ENCODE results near the gene SLC24A3. TPM values are rescaled to one million over a fixed set of nuclear protein-coding genes. Genes with fewer than 3 reads are reported as not detected.

Gene SLC24A3
- total RNA-seq, 2 donors from 2014 or later = 1.4 to 3.7 TPM

DNA sequence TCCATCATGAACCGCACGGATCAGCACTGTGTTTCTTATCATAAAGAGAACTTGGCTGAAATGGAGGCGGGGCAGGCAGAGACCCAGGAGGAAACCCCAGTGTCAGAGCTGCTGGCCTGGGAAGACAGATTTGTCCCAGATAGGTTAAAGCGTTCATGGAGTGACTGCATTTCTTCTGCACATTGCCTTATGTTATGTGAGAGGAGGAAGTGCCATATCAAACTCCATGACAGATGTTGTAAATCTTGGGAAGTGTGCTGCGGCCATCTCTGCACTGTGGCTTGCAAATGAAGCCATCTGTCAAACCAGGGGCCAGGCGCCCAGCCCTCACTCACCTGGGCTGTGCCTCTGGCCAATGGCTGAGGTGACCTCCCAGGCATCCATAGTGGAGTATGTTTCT is 163.0 kb downstream of the SLC24A3 start:
- Histone ChIP-seq H3K9me3 (no peaks in the 10 kb centered on the region), H3K4me3 (no peak overlapping the region), H3K4me1 (no peaks in the 10 kb centered on the region), H3K36me3 (no peaks in the 10 kb centered on the region), H3K27me3 (no peaks in the 10 kb centered on the region), H3K27ac (no peak overlapping the region)
- no peak for DNase-seq (ENCODE audit: low spot score)
- TF ChIP-seq, protein P1, sequence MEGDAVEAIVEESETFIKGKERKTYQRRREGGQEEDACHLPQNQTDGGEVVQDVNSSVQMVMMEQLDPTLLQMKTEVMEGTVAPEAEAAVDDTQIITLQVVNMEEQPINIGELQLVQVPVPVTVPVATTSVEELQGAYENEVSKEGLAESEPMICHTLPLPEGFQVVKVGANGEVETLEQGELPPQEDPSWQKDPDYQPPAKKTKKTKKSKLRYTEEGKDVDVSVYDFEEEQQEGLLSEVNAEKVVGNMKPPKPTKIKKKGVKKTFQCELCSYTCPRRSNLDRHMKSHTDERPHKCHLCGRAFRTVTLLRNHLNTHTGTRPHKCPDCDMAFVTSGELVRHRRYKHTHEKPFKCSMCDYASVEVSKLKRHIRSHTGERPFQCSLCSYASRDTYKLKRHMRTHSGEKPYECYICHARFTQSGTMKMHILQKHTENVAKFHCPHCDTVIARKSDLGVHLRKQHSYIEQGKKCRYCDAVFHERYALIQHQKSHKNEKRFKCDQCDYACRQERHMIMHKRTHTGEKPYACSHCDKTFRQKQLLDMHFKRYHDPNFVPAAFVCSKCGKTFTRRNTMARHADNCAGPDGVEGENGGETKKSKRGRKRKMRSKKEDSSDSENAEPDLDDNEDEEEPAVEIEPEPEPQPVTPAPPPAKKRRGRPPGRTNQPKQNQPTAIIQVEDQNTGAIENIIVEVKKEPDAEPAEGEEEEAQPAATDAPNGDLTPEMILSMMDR (IDR thresholded peaks at IDR 0.05) = no peak

DNA sequence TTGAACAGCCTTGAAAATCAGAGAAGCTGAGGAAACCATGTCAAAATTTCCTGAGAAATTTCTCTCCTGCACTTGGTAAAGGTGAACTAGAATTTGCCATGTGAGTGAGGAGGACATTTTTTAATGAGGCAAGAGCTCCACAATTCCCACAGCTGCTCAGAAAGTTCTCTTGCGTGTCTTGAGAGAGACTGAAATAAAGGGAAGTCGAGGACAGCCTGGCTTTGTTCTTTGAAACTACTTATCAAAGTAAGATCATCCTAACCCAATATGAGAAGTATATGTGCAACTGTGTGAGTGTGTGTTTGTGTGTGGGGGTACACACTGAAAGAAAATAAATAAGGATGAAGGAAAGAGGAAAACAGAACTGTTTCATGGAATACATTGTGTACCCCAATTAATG is 163.4 kb downstream of the SLC24A3 start:
- TF ChIP-seq, protein P1 (IDR thresholded peaks at IDR 0.05) = no peak
- Histone ChIP-seq H3K4me1 (no peaks in the 10 kb centered on the region), H3K4me3 (no peak overlapping the region), H3K27ac (no peak overlapping the region), H3K36me3 (no peaks in the 10 kb centered on the region), H3K27me3 (no peaks in the 10 kb centered on the region), H3K9me3 (no peaks in the 10 kb centered on the region)
- DNase-seq (ENCODE audit: low spot score) = no peak

GRCh38 chr20:19376451-19377229 is 164.2 kb downstream of the SLC24A3 start:
- Histone ChIP-seq H3K27me3 (no peaks in the 10 kb centered on the region), H3K27ac (no peak overlapping the region), H3K9me3 (no peaks in the 10 kb centered on the region), H3K36me3 (no peaks in the 10 kb centered on the region), H3K4me1 (no peaks in the 10 kb centered on the region), H3K4me3 (no peak overlapping the region)
- TF ChIP-seq, protein P1 (IDR thresholded peaks at IDR 0.05) = no peak
- no peak for DNase-seq (ENCODE audit: low spot score)

- DNase-seq (ENCODE audit: low spot score) = no peak
- H3K9me3 ChIP-seq = no peaks in the 10 kb centered on the region
- no peak overlapping the region for H3K27ac ChIP-seq
- no peaks in the 10 kb centered on the region for H3K27me3 ChIP-seq
- no peaks in the 10 kb centered on the region for H3K36me3 ChIP-seq
- TF ChIP-seq, protein P1 (IDR thresholded peaks at IDR 0.05) = no peak
- H3K4me1 ChIP-seq = no peaks in the 10 kb centered on the region
- H3K4me3 ChIP-seq = no peak overlapping the region
These were observed 165.6 kb downstream of the SLC24A3 start for GRCh38 chr20:19378058-19378457.

DNA sequence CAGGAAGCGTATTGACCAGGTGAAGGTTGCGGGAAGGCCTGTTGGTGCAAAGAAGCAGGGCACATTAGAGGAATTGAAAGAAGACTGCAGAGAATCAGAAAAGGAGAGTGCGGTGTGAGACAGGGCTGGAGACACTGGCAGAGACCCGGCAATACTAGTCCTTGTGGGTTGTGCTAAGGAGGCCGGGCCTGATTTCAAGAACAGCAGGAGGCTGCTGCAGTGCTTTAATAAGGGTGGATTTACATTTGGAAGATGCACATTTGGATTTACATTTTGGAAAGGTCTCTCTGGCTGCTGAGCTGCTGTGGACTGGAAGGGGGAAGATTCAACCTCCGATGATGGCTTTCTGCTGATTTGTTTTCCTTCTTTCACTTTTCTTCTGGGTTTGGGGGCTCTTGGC is 167.8 kb downstream of the SLC24A3 start:
- no peaks in the 10 kb centered on the region for H3K27me3 ChIP-seq
- H3K27ac ChIP-seq = no peak overlapping the region
- H3K4me3 ChIP-seq = no peak overlapping the region
- no peaks in the 10 kb centered on the region for H3K4me1 ChIP-seq
- H3K9me3 ChIP-seq = no peaks in the 10 kb centered on the region
- H3K36me3 ChIP-seq = no peaks in the 10 kb centered on the region
- DNase-seq (ENCODE audit: low spot score) = no peak
- TF ChIP-seq, protein P1 (IDR thresholded peaks at IDR 0.05) = no peak

DNA sequence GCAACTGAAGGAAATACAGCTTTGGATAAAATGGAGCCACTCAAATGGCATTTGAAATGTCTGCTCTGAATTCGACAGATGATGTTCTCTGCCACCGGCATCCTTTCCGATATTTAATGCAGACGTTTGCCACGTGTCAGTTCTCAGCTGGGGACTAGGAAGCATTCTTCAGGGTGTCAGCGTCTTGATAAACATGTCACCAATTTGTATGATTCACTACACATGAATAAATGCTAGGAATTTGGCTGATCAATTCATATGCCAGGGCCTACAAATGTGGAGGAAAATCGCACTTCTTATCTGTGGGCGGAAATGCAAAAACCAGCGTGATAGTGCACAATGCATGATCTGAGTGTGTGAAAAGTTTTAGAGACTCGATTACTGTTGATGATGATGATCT is 169.5 kb downstream of the SLC24A3 start:
- TF ChIP-seq, protein P1 (IDR thresholded peaks at IDR 0.05) = no peak
- no peaks in the 10 kb centered on the region for H3K4me1 ChIP-seq
- no peaks in the 10 kb centered on the region for H3K36me3 ChIP-seq
- H3K27ac ChIP-seq = no peak overlapping the region
- H3K4me3 ChIP-seq = no peak overlapping the region
- DNase-seq (ENCODE audit: low spot score) = no peak
- H3K27me3 ChIP-seq = no peaks in the 10 kb centered on the region
- no peaks in the 10 kb centered on the region for H3K9me3 ChIP-seq
